D341Med (cell line): Measurements from ENCODE around the gene PRDX2.

Experiments used
- DNase-seq: peaks from one replicate; pipeline ENCODE4 v3.0.0; 2012; ENCODE audit warnings: low spot score

Gene PRDX2

GRCh38 chr19:12792051-12792852, 9.3 kb downstream of the PRDX2 start:
- DNase-seq: peak; percentile 48

DNA sequence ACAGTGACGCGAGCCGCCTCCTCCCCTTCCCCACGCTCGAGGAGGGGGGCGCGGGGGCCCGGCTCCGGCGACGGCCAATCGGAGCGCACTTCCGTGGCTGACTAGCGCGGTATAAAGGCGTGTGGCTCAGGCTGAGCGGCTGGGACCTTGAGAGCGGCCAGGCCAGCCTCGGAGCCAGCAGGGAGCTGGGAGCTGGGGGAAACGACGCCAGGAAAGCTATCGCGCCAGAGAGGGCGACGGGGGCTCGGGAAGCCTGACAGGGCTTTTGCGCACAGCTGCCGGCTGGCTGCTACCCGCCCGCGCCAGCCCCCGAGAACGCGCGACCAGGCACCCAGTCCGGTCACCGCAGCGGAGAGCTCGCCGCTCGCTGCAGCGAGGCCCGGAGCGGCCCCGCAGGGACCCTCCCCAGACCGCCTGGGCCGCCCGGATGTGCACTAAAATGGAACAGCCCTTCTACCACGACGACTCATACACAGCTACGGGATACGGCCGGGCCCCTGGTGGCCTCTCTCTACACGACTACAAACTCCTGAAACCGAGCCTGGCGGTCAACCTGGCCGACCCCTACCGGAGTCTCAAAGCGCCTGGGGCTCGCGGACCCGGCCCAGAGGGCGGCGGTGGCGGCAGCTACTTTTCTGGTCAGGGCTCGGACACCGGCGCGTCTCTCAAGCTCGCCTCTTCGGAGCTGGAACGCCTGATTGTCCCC, 10.1 kb downstream of the PRDX2 start, which contains the start of gene JUNB:
TSS of gene JUNB (plus strand) at position 142 of the 706 bp plus-strand sequence. CDS start at position 428, 286 bp downstream.
- peak; percentile 91 for DNase-seq

DNA sequence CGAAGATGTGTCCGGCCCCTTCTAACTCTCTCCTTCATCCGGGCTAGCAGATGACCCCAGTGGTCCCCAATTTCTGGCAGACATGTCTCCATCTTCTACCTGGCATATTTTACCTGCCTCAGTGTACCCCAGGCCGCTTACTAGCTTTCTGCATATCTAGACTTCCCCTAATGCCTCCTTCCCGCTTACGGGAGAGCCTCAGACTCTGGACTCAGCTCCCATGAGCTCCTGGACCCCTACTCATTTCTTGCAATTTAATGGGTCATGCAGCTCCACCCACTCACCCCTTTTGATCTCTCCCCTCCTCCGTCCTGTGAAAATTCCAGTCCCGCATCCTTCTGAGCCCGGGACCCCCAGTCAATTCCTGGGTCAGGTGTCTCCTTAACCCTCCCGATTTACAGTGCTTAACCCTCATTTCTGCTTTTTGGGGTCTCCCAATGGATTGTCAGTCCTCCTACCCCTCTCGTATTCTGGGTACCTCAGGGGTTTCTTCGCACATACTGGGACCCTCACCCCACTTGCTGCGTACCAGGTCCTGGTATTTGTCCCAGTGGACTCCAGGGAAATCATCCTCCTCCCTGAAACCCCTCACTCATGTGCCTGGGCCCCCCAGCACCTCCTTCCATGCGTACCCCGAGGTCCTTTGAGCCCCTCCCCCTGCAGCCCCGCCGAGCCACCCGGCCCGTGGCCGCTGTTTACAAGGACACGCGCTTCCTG, 10.8 kb downstream of the PRDX2 start:
- DNase-seq: no peak

GRCh38 chr19:12789904-12790619, 11.5 kb downstream of the PRDX2 start:
- peak; percentile 95 for DNase-seq

- DNase-seq: no peak
Observed at GRCh38 chr19:12789098-12789903, 12.3 kb downstream of the PRDX2 start.

- DNase-seq: peak; percentile 77
Observed at GRCh38 chr19:12788682-12789097, 12.9 kb downstream of the PRDX2 start.

- no peak for DNase-seq
Observed at GRCh38 chr19:12788042-12788681, 13.4 kb downstream of the PRDX2 start.

- DNase-seq: no peak
Observed at GRCh38 chr19:12787458-12787857, 14.1 kb downstream of the PRDX2 start.

GRCh38 chr19:12786952-12787351, 14.6 kb downstream of the PRDX2 start:
- no peak for DNase-seq

- no peak for DNase-seq
Observed at GRCh38 chr19:12786141-12786870, 15.3 kb downstream of the PRDX2 start.

- no peak for DNase-seq
Observed at GRCh38 chr19:12785431-12786031, 16.1 kb downstream of the PRDX2 start.

- DNase-seq: no peak
Observed at GRCh38 chr19:12784871-12785430, 16.6 kb downstream of the PRDX2 start.

DNA sequence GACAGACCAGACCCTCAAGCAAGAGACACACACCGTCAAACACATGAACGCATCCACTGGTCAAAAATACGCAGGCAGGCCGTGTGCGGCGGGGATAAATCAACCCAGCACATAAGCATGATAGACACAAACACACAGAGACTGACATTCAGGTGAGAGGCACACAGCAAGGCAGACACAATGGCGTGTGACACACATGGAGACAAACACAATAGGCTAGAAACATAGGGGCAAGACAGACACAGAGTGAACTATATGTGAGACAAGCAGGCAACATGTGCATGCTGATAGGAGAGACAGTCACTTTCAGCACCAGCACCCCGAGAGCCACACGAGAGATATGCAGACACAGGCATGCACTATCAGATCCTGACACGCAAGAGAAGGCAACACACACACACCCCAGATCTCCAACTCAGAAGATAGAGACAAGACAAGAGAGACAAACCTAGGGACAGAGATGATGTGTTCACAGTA, 17.2 kb downstream of the PRDX2 start:
- DNase-seq: no peak

DNA sequence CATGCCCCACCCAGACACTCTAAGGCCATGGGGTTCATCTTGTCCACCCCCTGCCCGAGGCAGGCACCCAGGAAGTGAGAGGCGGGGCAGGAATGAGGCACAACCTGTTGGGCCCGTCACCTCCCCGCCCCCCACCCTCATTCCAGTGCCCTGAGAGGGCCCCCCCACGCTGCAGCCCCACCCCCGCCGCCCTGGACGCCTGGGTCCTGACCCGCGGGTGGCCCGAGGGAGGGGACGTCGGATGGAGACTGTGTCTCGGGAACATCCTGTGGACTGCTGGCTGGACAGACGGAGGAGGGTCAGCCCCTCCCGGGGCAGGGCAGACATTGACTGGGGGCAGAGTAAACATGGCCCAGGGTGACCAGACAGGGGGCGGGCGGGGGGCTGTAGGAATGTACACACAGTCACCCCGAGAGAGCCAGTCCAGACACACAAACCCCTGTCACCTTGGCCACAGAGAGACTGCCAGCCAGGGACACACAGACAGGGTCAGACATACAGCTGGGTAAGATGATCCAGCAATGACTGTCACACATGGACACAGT, 17.7 kb downstream of the PRDX2 start:
- no peak for DNase-seq

- DNase-seq: no peak
Observed at GRCh38 chr19:12783291-12783848, 18.2 kb downstream of the PRDX2 start.

DNA sequence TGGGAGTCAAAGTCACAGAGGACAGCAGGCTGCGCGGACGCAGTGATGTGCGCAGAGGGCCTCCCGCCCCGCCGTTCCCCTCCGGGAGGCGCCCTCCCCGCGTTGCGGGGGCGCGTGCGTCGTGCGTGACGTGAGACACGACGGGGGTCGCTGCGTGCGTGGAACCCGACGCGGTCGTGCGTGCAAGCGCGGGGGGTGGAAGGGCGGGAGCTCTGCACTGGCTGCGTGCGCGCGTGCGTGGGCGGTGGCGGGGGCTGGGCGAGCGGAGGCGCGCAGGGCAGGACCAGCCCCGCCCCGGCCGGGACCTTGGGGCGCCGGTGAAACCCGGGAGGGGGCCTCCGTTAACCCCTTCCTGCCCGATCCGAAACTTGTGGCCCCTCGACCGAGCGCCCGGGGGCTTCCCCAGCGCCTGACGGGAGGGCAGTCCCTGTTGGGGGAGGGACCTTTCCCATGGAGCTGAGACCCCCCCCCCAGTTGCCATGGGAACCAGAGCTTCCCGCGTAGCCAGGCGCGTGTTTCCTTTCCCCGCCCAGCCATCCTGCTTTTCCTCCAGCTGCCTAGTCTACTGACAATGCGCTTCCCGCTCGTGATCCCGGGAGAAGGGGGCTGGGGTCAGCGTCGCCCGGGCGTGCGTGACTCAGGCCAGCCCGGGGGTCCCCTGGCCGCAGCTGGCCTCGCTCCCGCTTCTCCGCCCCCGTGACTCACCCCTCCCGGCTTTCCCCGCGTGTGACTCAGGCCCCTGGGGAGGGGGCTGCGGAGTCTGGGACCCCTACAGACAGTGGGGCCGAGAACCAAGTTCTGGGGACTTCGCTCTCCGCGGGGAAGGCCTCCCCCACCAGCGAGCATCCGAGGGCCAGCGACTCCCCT, 18.9 kb downstream of the PRDX2 start:
- peak; percentile 88 for DNase-seq

DNA sequence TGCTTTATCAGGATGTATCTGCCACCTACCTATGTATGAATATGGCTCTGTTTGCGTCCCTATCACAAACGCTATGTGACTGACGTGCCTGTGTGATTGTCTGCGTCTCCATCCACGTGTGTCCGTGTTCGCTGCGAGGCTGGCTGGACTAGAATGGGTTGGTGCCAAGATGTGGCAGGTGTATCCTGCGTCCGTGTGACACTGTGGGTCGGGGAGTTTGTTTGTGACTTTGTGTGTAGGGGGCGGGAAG, 19.5 kb downstream of the PRDX2 start:
- no peak for DNase-seq
